ENCODE data around the gene CAND2.

CAND2 gene

DNA sequence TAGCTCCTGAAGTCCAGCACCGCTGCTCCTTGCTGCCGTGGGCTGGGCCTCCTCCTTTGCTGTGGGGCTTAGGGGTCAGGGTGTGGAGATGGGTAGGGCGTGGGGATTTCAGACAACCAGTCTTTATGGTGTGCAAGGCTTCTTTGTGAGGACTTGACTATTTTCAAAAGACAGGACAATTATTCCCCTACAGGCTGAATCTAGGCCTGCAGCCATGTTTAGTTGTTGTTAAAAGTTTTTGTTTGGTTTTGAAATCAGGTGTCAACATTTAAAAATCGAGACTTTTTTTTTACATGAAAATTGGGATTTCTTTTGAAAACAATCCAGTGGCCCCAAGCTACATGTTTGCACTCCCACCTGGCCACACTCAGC lies 34.3 kb downstream of the CAND2 start:
- TF ChIP-seq, protein P1, sequence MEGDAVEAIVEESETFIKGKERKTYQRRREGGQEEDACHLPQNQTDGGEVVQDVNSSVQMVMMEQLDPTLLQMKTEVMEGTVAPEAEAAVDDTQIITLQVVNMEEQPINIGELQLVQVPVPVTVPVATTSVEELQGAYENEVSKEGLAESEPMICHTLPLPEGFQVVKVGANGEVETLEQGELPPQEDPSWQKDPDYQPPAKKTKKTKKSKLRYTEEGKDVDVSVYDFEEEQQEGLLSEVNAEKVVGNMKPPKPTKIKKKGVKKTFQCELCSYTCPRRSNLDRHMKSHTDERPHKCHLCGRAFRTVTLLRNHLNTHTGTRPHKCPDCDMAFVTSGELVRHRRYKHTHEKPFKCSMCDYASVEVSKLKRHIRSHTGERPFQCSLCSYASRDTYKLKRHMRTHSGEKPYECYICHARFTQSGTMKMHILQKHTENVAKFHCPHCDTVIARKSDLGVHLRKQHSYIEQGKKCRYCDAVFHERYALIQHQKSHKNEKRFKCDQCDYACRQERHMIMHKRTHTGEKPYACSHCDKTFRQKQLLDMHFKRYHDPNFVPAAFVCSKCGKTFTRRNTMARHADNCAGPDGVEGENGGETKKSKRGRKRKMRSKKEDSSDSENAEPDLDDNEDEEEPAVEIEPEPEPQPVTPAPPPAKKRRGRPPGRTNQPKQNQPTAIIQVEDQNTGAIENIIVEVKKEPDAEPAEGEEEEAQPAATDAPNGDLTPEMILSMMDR (IDR thresholded peaks at IDR 0.05; ENCODE audit: control extremely low read depth, extremely low read depth, low read depth, missing control alignments): no peak
- CTCF ChIA-PET: interaction anchor here (0.6 to 9.3 kb wide), 4 partner anchors 9 to 21 kb away, joined by 3 to 87 read pairs (median 14); partner anchors contain the start of gene RPL32
- POLR2A ChIA-PET: interaction anchor here (0.7 to 0.9 kb wide), 2 partner anchors 10 to 11 kb away, joined by 3 read pairs; partner anchors contain the start of gene RPL32
- no peak for DNase-seq (ENCODE audit: extremely low spot score)

- ChIA-PET POLR2A (interaction anchor here (0.5 to 3.0 kb wide), 5 partner anchors 10 to 451 kb away, joined by 3 to 18 read pairs (median 4); partner anchors contain the start of gene RPL32), CTCF (interaction anchor here (0.6 to 9.3 kb wide), 9 partner anchors 10 to 60 kb away, joined by 3 to 87 read pairs (median 7); partner anchors contain the start of genes CAND2 and RPL32)
- DNase-seq (ENCODE audit: extremely low spot score): no peak
- TF ChIP-seq, protein P1 (IDR thresholded peaks at IDR 0.05; ENCODE audit: control extremely low read depth, extremely low read depth, low read depth, missing control alignments): no peak
Measured at GRCh38 chr3:12831301-12831866, 34.9 kb downstream of the CAND2 start.

DNA sequence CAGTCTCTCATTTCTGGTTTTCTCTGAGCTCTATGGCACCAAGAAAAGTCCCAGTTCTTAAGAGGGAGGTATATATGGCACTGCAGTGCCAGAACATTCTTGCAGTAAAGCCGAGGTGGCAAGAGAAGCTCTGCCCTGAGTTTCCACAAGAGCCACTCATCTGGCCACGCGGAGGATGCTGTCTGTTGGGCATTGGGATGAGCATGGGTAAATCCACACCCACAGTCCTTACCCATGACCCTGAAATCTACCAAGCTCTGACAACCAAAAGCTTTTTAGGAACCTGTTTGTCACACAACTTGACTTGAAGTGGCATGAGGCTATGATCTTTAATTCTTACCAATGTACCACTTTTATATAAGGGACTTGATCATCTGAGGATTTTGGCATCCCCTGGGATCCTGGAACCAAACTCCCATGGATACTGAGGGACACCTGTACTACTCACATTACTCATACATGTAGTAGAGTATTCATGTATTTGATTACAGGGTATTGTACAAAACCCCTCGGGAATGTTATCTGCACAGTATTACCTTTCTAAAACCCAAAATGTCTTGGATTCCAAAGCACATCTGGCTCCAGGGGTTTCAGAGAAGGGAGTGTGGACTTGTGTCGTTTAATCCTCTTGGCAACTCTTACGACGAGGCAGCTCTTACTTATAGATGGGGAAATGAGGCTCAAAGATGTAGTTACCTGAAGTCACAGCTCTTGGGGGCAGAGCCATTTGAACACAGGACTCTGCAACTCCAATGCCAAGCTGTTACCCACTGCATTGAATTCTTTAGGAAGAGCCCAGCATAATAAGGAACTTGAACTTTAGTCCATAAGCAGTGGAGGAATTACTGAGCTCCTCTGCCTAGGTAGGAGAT lies 36.1 kb downstream of the CAND2 start:
- TF ChIP-seq, protein P1 (IDR thresholded peaks at IDR 0.05; ENCODE audit: control extremely low read depth, extremely low read depth, low read depth, missing control alignments): no peak
- CTCF ChIA-PET: interaction anchor here (1.1 to 9.3 kb wide), 8 partner anchors 9 to 59 kb away, joined by 3 to 87 read pairs (median 8); partner anchors contain the start of genes CAND2 and RPL32
- DNase-seq (ENCODE audit: extremely low spot score): no peak
- POLR2A ChIA-PET: interaction anchor here (0.6 to 3.0 kb wide), 8 partner anchors 9 to 450 kb away, joined by 3 to 18 read pairs (median 4); partner anchors contain the start of gene RPL32

DNA sequence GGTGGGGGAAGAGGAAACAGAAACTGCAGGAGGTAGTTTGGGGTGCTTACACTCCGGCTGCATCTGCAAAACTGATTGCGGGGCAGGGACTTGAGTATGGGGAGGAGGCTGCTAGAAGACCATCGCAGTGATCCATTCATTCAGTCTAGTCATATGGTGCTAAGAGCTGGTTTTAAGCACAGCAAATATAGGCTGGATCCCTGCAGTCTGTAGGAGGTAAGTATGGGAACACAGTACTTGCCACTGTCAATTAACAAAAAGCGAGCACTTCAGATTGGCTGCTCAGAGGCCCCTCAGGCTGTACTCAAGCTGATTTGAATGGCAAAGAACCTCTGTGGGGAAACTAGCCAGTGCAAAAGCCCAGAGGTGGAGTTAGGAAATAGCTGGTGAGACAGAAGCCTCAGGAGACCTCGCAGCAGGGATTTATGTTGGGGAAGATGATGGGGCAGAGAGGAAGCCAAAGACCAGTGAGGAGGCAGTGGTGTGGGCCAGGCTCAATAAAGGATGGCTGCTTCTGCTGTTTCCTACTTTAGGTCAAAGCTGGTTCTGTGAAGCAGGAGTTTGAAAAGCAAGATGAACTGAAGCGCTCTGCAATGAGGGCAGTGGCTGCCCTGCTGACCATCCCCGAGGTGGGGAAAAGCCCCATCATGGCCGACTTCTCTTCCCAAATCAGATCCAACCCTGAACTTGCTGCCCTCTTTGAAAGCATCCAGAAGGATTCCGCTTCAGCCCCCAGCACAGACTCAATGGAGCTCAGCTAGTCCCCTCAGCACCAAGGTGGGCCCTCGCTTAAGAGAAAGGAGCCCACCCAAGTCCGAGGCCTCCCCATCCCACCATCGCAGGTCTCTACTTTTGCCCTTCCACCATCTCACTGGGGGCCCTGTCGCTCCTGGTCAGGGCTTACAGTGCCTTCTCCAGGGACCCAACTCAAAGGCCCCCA lies 37.0 kb downstream of the CAND2 start:
- POLR2A ChIA-PET: interaction anchor here (0.6 to 3.0 kb wide), 4 partner anchors 8 to 179 kb away, joined by 3 to 18 read pairs (median 4); partner anchors contain the start of gene RPL32
- DNase-seq (ENCODE audit: extremely low spot score): no peak

GRCh38 chr3:12835052-12835665 lies 38.7 kb downstream of the CAND2 start:
- ChIA-PET CTCF (interaction anchor here (1.5 to 1.6 kb wide), 2 partner anchors 10 to 26 kb away, joined by 3 to 4 read pairs; no protein-coding TSS in a partner anchor), POLR2A (interaction anchor here (0.6 kb wide), 1 partner anchor 11 kb away, joined by 7 read pairs; no protein-coding TSS in a partner anchor)
- TF ChIP-seq, protein P1 (IDR thresholded peaks at IDR 0.05; ENCODE audit: control extremely low read depth, extremely low read depth, low read depth, missing control alignments): no peak
- no peak for DNase-seq (ENCODE audit: extremely low spot score)

More for the DNA sequence above, 37.0 kb downstream of the CAND2 start:
- CTCF ChIA-PET: interaction anchor here (1.7 to 9.3 kb wide), 6 partner anchors 8 to 58 kb away, joined by 4 to 87 read pairs (median 12); partner anchors contain the start of genes CAND2 and RPL32
- TF ChIP-seq, protein P1 (IDR thresholded peaks at IDR 0.05; ENCODE audit: control extremely low read depth, extremely low read depth, low read depth, missing control alignments): no peak
